Activated CD8-positive, alpha-beta memory T cell treated with anti-CD3 and anti-CD28 coated beads for 36 hours (primary cell): ENCODE data around the gene P2RX7. TPM values are rescaled to one million over a fixed set of nuclear protein-coding genes. Genes with fewer than 3 reads are reported as not detected.

ENCODE experiments used
- CTCF ChIA-PET: fragments of 350-600 bp; sonication (Branson Sonifier 250); formaldehyde crosslinking; loops from one replicate; lab custom pipeline; 2021; ENCODE audit warnings: antibody characterized with exemption; lab: Charles Lee
- POLR2A ChIA-PET: fragments of 350-600 bp; sonication (Branson Sonifier 250); formaldehyde crosslinking; loops from one replicate; lab custom pipeline; 2021; ENCODE audit warnings: antibody characterized with exemption; lab: Charles Lee
- total RNA-seq, 2 experiments: library from RNA; stranded (reverse); gene quantifications; one replicate each; pipeline ENCODE4 v1.2.3, GENCODE V29; 2021

Gene P2RX7
- total RNA-seq, 2 experiments from 2014 or later: 3.4 to 5.0 TPM

DNA sequence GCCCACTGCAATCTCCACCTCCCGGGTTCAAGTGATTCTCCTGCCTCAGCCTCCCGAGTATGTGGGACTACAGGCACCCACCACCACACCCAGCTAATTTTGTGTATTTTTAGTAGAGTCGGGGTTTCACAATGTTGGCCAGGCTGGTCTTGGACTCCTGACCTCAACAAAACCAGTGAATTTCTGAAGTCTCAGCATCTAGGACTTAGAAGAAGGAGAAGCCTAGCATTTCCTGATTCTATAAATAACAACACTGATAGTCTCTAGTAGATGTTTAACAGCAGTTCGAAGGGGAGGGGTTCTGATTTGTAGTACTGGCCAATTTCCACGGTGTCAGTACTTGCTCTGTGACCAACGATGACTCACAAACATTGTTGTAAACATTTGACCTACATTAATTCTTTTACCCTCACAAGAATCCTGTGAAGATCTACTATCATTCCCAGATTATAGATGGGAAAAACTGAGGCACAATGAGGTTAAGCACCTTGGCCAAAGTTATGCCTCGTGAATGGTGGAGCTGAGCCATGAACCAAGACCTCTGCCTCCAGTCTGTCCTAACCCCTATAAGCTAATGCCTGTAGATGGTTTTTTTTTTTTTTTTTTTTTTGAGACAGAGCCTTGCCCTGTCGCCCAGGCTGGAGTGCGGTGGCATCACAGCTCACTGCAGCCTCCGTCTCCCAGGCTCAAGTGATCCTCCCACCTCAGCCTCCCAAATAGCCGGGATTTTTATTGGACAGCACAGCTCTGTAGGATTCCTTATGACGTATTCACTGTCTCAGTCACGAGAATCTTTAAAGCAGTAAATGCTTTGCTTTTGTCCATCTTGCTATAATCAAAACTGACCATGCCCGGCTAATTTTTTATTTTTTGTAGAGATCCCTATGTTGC is 82.4 kb downstream of the P2RX7 start:
- CTCF ChIA-PET: interaction anchor here (0.6 to 2.8 kb wide), 4 partner anchors 15 to 155 kb away, joined by 3 to 10 read pairs (median 4); partner anchors contain the start of gene P2RX7
- POLR2A ChIA-PET: interaction anchor here (0.6 to 1.5 kb wide), 5 partner anchors 9 to 1286 kb away, joined by 3 to 10 read pairs (median 4); partner anchors contain the start of gene ZCCHC8

DNA sequence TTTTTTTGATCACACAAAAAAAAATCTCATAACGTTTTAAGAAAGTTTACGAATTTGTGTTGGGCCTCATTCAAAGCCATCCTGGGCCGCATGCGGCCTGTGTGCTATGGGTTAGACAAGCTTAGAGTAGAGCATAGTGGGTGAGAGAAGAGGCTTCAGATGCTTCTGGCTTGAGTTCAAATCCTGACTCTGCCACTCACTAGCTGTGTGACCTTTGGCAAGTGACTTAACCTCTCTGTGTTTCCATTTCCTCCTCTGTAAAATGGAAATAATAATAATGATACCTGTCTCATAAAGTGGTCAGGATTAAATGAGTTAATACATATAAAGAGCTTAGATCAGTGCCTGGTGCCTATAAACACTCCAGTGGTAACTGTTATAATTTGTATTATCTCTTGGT is 83.4 kb downstream of the P2RX7 start:
- POLR2A ChIA-PET: interaction anchor here (0.6 to 0.7 kb wide), 2 partner anchors 71 to 82 kb away, joined by 3 to 5 read pairs; no protein-coding TSS in a partner anchor

DNA sequence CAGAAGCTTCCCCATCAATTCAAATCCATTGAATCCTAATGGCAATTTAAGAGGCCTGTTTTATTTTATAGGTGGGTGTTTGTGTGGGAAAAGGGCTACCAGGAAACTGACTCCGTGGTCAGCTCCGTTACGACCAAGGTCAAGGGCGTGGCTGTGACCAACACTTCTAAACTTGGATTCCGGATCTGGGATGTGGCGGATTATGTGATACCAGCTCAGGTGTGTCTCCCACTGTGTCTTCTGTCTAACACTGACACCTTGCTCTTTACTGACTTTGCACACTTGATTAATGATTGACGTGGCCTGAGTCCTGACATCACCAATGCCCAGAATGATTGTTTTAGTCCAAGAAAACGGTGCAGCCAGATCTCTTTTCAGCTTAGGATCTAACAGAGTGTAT is 84.4 kb downstream of the P2RX7 start:
- ChIA-PET POLR2A (interaction anchor here (0.7 kb wide), 1 partner anchor 183 kb away, joined by 7 read pairs; no protein-coding TSS in a partner anchor), CTCF (interaction anchor here (0.6 to 0.7 kb wide), 4 partner anchors 24 to 784 kb away, joined by 3 to 4 read pairs (median 3); no protein-coding TSS in a partner anchor)

More for the DNA sequence above, 83.4 kb downstream of the P2RX7 start:
- CTCF ChIA-PET: interaction anchor here (0.7 to 2.8 kb wide), 4 partner anchors 14 to 88 kb away, joined by 3 to 10 read pairs (median 4); partner anchors contain the start of gene P2RX7

DNA sequence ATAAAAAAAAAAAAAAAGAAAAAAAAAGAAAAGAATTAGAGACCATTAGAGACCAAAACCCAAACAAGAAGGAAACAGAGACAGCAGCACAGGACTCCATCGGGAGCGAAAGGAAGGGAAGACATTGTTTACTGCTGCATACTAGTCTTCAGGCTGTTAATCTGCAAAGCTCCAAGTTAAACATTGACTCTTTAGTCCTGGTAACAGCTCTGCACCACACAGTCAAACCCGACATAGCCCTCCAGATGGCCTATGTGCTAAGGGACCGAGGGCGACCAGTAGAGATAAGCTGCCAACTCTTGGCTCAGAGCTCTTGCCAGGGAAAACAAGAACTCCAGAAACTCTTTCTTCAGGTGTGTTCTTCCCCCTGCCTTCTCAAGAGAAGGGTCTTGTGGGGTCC is 85.1 kb downstream of the P2RX7 start:
- CTCF ChIA-PET: interaction anchor here (0.6 to 1.8 kb wide), 5 partner anchors 10 to 785 kb away, joined by 3 to 5 read pairs (median 3); no protein-coding TSS in a partner anchor
- POLR2A ChIA-PET: interaction anchor here (0.7 kb wide), 1 partner anchor 183 kb away, joined by 7 read pairs; no protein-coding TSS in a partner anchor

DNA sequence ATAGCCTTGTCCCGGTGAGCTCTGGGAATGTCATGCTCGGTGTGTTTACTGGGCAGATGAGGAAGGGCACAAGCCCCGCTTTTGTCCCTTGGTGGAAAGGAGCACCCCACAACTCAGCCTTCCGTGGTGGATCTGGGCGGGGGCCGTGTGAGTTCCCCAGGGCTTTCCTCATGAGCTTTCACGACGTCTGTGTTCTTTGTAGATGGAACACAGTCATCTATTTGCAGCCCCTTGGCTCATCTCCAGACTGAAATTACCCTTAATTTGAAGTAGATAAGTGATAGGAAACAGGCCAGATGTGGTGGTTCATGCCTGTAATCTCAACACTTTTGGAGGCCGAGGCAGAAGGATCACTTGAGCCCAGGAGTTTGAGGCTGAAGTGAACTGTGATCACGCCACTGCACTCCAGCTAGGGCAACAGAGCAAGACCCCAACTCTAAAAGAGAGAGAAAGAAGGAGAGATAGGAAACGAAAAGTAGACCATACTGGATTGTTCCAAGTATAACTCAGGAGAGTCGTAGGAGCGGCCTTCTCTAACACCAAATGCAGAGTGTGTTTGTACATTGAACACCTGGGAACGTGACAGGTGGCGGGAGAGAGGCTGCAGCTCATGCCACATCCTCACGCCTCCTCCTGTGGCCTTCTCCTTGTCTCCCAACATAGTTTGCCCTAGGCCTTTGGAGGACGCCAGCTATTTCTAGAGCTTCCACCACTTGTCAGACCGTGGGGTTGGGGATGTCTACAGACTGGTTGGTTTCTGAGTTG is 86.1 kb downstream of the P2RX7 start:
- POLR2A ChIA-PET: no interaction called here
- CTCF ChIA-PET: interaction anchor here (0.6 to 1.8 kb wide), 2 partner anchors 9 to 468 kb away, joined by 3 to 5 read pairs; no protein-coding TSS in a partner anchor

DNA sequence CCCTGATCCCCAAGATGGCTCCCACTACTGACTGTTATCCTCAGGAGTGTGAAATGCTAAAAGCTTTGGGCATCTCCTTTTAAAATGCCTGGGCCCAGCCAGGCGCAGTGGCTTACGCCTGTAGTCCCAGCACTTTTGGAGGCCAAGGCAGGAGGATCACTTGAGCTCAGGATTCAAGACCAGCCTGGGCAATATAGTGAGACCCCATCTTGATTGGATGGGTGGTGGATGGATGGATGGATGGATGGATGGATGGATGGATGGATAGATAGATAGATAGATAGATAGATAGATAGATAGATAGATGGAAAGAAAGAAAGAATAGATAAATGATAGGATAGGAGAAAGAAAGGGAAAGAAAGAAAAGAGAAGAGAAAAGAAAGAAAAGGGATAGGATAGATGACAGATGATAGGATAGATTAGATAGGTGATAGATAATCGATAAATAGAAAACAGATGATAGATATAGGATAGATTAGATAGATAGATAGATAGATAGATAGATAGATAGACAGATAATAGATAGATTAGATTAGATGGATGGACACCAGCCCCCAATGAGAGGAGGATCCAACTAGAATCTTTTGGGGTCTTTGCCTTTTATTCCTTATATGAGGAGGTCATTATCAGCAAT is 86.8 kb downstream of the P2RX7 start:
- CTCF ChIA-PET: interaction anchor here (1.8 kb wide), 1 partner anchor 8 kb away, joined by 5 read pairs; no protein-coding TSS in a partner anchor
- POLR2A ChIA-PET: no interaction called here

DNA sequence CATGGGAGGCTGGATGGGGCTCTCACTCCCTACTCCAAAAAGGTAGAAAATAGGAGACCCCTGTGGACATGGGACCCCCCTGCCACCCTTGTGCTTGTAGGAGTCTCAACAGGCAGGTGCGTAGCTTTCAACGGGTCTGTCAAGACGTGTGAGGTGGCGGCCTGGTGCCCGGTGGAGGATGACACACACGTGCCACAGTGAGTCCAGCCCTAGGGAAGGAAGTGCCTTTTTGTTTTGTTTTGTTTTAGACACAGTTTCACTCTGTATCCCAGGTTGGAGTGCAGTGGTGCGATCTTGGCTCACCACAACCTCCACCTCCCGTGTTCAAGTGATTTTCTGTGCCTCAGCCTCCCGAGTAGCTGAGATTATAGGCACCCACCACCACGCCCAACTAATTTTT is 90.2 kb downstream of the P2RX7 start:
- CTCF ChIA-PET: interaction anchor here (1.5 to 1.7 kb wide), 2 partner anchors 15 to 163 kb away, joined by 3 to 4 read pairs; no protein-coding TSS in a partner anchor
- POLR2A ChIA-PET: no interaction called here

DNA sequence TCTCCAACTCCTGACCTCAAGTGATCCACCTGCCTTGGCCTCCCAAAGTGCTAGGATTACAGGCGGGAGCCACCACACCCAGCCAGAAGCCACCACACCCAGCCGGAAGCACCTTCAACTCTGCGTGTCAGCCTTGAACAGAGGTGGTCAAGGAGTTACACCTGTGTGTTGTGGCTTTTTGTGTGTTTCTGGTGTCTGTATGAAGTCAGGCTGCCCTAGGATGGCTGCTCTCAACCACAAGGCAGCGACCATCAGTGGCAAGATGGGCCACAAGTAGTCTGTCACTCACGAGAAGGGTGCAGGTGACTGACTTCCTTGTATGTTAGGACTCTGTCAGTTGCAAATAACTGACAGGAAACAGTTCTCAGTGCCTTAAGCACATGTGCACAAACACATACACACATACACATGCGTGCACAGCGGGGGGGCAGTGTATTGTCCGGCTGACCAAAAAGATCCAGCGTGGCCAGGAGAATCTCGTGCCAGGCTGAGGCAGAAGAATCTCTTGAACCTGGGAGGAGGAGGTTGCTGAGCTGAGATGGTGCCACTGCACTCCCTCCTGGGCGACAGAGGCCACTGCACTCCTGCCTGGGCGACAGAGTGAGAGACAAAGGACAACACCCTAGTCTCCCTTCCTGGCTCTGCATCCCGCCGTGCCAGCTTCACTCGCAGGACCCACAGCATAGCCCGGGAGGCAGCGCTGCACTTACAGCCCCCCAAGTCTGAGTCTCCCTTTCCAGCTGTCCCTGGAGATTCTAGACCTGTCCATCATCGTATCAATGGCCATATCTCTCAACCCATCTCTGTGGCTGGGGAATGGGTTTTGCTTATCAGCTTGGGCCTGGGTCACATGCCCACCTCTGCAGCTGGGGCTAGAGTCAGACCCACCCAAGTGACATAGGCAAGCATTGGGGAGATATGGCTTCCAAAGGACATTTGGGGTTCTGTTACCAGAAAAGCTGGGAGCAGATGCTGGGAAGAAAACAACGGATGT is 90.9 kb downstream of the P2RX7 start:
- POLR2A ChIA-PET: interaction anchor here (1.6 kb wide), 1 partner anchor 9 kb away, joined by 10 read pairs; no protein-coding TSS in a partner anchor

DNA sequence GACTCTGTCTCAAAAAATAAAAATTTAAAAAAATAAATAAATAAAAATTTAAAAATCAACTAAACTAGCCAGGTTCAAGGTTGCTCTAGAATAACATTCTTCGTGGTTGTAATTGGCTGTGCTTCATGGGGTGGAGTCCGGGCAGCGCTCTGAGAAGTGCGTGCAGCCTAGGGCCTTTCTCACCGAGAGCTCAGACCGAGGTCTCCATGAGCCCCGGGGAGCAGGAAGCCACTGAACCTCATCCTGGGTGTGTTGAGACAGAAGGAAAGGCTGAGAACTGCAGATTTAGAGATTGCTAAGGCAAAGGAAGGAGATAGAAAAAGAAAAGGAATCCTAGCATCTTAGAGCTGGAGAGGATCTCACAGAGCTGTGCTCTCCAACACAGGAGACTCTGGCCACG is 91.9 kb downstream of the P2RX7 start:
- POLR2A ChIA-PET: interaction anchor here (1.6 kb wide), 1 partner anchor 10 kb away, joined by 10 read pairs; no protein-coding TSS in a partner anchor
- CTCF ChIA-PET: interaction anchor here (0.7 to 1.7 kb wide), 6 partner anchors 9 to 191 kb away, joined by 3 to 4 read pairs (median 3); no protein-coding TSS in a partner anchor

More for the DNA sequence above, 90.9 kb downstream of the P2RX7 start:
- CTCF ChIA-PET: interaction anchor here (0.7 to 1.7 kb wide), 4 partner anchors 14 to 163 kb away, joined by 3 to 4 read pairs (median 4); no protein-coding TSS in a partner anchor

DNA sequence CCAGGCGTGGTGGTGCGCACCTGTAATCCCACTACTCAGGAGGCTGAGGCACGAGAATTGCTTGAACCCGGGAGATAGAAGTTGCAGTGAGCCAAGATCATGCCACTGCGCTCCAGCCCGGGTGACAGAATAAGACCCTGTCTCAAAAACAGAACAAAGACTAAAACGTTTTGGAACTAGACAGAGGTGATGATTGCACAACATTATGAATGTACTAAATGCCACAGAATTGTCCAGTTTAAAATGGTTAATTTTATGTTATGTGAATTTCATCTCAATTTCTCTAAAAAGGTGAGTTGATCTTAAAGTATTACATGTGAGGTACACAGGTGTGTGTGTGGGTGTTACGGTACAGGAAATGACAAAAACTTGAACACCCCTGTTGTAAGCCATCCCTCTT is 93.7 kb downstream of the P2RX7 start:
- ChIA-PET CTCF (no interaction called here), POLR2A (interaction anchor here (0.7 kb wide), 1 partner anchor 120 kb away, joined by 3 read pairs; no protein-coding TSS in a partner anchor)

DNA sequence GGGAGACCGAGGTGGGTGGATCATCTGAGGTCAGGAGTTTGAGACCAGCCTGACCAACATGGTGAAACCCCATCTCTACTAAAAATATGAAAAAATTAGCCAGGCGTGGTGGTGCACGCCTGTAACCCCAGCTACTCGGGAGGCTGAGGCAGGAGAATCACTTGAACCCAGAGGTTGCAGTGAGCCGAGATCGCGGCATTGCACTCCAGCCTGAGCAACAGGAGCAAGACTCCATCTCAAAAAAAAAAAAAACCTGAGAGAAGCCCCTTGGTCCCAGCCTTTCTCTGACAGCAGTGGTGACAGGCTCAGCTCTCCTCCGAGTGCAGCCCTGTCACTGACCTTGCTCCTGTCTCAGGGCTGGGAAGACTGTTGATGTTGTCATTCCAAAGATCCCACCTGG is 94.2 kb downstream of the P2RX7 start:
- ChIA-PET CTCF (interaction anchor here (1.4 kb wide), 1 partner anchor 8 kb away, joined by 5 read pairs; no protein-coding TSS in a partner anchor), POLR2A (interaction anchor here (0.7 kb wide), 1 partner anchor 120 kb away, joined by 3 read pairs; no protein-coding TSS in a partner anchor)

DNA sequence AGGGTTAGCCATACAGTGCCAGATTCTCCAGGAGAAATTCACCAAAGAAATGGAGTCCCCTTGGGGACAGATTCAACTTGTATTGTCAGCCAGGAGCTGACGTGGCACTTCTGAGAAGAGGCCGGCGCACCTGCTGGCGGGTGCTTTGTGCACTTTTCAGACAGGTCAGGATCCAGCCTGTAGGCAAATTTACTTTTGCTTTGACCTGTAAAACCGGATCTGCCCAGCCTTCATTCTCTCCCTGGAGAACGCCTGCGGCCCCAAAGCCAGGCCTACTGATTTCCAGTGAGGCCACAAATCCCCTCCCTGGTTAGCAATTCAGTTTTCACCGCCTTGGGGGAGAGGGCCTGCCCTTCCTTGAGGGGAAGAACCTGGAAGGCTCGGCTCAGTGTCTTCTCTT is 94.6 kb downstream of the P2RX7 start:
- ChIA-PET POLR2A (no interaction called here), CTCF (interaction anchor here (0.6 to 1.4 kb wide), 2 partner anchors 9 to 44 kb away, joined by 3 to 5 read pairs; no protein-coding TSS in a partner anchor)

DNA sequence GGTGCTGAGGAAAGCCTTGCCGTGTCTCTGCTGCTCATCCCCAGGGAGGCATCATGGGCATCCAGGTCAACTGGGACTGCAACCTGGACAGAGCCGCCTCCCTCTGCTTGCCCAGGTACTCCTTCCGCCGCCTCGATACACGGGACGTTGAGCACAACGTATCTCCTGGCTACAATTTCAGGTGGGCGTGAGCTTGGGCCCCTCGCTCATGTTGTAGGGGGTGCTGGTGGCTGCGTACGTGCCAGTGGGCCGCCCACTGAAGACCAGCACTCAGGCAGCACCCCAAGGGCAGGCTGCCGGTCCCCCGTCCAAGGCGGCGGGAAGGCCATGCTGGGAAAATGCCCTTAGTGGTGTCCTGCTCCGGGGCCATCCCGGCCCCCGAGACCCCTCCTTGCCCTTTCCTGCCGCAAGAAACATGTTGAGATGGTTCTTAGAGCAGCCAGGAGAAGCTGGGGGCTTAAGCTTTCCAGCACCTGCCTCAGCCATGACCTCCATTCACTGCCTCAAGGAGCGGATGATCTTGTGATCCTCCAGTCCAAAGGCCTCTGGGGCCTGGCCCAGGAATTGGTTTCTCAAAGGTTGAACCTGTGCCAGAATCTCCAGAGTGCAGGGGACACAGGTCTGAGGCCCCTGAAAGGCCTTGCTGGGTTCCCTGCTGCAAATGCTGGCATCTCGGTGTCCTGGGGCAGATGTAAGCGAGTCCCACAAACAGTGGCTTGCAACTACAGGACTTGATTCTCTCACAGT is 96.4 kb downstream of the P2RX7 start:
- POLR2A ChIA-PET: interaction anchor here (1.1 kb wide), 1 partner anchor 10 kb away, joined by 3 read pairs; no protein-coding TSS in a partner anchor
- CTCF ChIA-PET: interaction anchor here (1.2 to 1.7 kb wide), 3 partner anchors 14 to 74 kb away, joined by 5 to 10 read pairs (median 6); no protein-coding TSS in a partner anchor

DNA sequence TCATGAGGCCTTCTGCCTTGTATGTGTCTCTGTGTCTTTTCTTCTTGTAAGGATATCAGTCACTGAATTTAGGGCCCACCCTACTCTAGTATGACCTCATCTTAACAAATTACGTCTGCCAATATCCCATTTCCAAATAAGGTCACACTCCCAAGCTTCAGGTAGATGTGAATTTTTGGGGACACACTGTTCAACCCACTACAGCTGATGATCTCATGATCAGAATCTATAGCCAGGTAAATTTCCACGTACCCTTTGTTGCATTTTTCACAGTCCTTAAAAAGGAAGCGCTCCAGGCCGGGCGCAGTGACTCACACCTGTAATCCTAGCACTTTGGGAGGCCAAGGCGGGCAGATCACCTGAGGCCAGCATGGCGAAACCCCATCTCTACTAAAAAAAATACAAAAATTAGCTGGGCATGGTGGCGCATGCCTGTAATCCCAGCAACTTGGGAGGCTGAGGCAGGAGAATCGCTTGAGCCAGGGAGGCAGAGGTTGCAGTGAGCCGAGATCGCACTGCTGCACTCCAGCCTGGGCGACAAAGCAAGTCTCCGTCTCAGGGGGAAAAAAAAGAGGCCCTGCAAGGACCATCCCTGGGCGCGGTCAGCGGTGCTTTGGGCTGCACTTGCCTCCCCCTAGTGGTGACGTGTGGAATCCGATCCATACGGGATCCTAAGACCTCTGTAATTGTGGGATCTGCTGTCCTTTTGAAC is 97.3 kb downstream of the P2RX7 start:
- ChIA-PET POLR2A (interaction anchor here (1.1 kb wide), 1 partner anchor 9 kb away, joined by 3 read pairs; no protein-coding TSS in a partner anchor), CTCF (interaction anchor here (1.2 to 1.8 kb wide), 6 partner anchors 9 to 100 kb away, joined by 3 to 11 read pairs (median 6); no protein-coding TSS in a partner anchor)

DNA sequence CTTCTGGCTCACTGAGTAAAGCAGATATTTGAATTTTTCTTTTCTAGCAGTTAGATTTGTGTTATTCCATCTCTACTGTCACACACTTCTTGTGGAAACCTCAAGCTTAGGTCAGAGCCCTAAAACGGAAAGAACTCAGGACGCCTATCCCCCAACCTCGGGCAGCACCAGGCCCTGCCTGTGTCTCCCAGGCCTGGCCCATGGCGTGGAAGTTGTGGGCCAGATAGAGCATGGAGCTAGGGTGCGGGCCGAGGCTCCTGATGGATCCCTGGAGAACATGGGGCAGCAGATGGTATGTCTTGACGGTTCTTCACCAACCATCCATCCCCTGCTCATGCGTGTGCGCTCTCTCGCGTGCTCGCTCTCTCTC is 97.8 kb downstream of the P2RX7 start:
- ChIA-PET CTCF (interaction anchor here (0.6 to 1.8 kb wide), 11 partner anchors 9 to 862 kb away, joined by 3 to 11 read pairs (median 4); no protein-coding TSS in a partner anchor), POLR2A (interaction anchor here (1.4 kb wide), 1 partner anchor 16 kb away, joined by 4 read pairs; no protein-coding TSS in a partner anchor)
